Bronchial epithelial cell (primary cell): Measurements from ENCODE around the gene GPAM. TPM values are rescaled to one million over a fixed set of nuclear protein-coding genes. Genes with fewer than 3 reads are reported as not detected.

Experiments used
- DNase-seq: peaks from one replicate; pipeline ENCODE4 v3.0.0-alpha.2; 2010; ENCODE audit warnings: low read depth
- FAIRE-seq: peaks from 2 replicates; lab custom pipeline; 2011; peaks lifted over from hg19 to GRCh38; lab: Jason Lieb, UNC
- H3K27me3 ChIP-seq: 2 replicates; pipeline ENCODE4 v1.5.1; 2011; ENCODE audit warnings: low read length; ENCODE audit not compliant: control insufficient read depth, insufficient read depth
- H3K36me3 ChIP-seq: 2 replicates; pipeline ENCODE4 v1.5.1; 2011; ENCODE audit warnings: low read length; ENCODE audit not compliant: control insufficient read depth, insufficient read depth
- H3K4me3 ChIP-seq: 2 replicates; pipeline ENCODE4 v1.5.1; 2011; ENCODE audit warnings: mild to moderate bottlenecking, low read depth, low read length, control low read depth
- CTCF ChIP-seq: IDR thresholded peaks from 2 replicates; pipeline ENCODE4 v1.5.1; 2011; ENCODE audit warnings: mild to moderate bottlenecking, moderate library complexity, low read length, control low read depth, inconsistent platforms; ENCODE audit not compliant: insufficient read depth, severe bottlenecking
- total RNA-seq: library from RNA; depleted of rRNA; stranded (reverse); fragments of >200 nt; gene quantifications from 2 replicates; pipeline ENCODE4 v1.2.1, GENCODE V29; 2014

The GPAM gene
- total RNA-seq, 1 donor from 2014 or later = 9.2 TPM

- TF ChIP-seq CTCF = no peak
- H3K27me3 ChIP-seq = no peaks in the 10 kb centered on the region
- FAIRE-seq (no peak), DNase-seq (no peak)
- no peaks in the 10 kb centered on the region for H3K36me3 ChIP-seq
- H3K4me3 ChIP-seq = no peak overlapping the region
Measured at GRCh38 chr10:112217386-112218035, 33.9 kb upstream of the GPAM start.

- Histone ChIP-seq H3K4me3 (no peak overlapping the region), H3K27me3 (no peaks in the 10 kb centered on the region), H3K36me3 (no peaks in the 10 kb centered on the region)
- no peak for TF ChIP-seq CTCF
- FAIRE-seq (no peak), DNase-seq (no peak)
Measured at GRCh38 chr10:112216966-112217365, 33.4 kb upstream of the GPAM start.

GRCh38 chr10:112216151-112216550 lies 32.6 kb upstream of the GPAM start:
- no peak for TF ChIP-seq CTCF
- no peaks in the 10 kb centered on the region for H3K27me3 ChIP-seq
- DNase-seq = no peak
- no peak for FAIRE-seq
- H3K36me3 ChIP-seq = no peaks in the 10 kb centered on the region
- no peak overlapping the region for H3K4me3 ChIP-seq

- no peaks in the 10 kb centered on the region for H3K27me3 ChIP-seq
- no peaks in the 10 kb centered on the region for H3K36me3 ChIP-seq
- no peak for TF ChIP-seq CTCF
- FAIRE-seq (no peak), DNase-seq (no peak)
- H3K4me3 ChIP-seq = no peak overlapping the region
Measured at GRCh38 chr10:112215342-112215774, 31.8 kb upstream of the GPAM start.

GRCh38 chr10:112214298-112214926 lies 30.8 kb upstream of the GPAM start:
- no peaks in the 10 kb centered on the region for H3K27me3 ChIP-seq
- no peak overlapping the region for H3K4me3 ChIP-seq
- no peak for FAIRE-seq
- no peak for DNase-seq
- H3K36me3 ChIP-seq = no peaks in the 10 kb centered on the region
- TF ChIP-seq CTCF = no peak
